AG04450 (cell line): ENCODE data around the gene FAIM2. TPM values are rescaled to one million over a fixed set of nuclear protein-coding genes. Genes with fewer than 3 reads are reported as not detected.
"Not testable (repeated sequence)": the region's sequence is repeated elsewhere in the genome, so short reads cannot be mapped to it uniquely, and the experiment has no call there.

Source experiments
- CTCF ChIA-PET: fragments of 300-600, 350-600 bp; formaldehyde crosslinking; extraction: SDS; loops from one replicate; lab custom pipeline; 2022; ENCODE audit warnings: antibody characterized with exemption, inconsistent platforms; lab: Charles Lee
- POLR2A ChIA-PET: fragments of 350-600 bp; formaldehyde crosslinking; extraction: SDS; loops from one replicate; lab custom pipeline; 2021; ENCODE audit warnings: antibody characterized with exemption, inconsistent platforms; lab: Yijun Ruan, JAX
- DNase-seq: peaks from one replicate; pipeline ENCODE4 v3.0.0-alpha.2; 2011; ENCODE audit warnings: low read depth, low spot score
- H3K27ac ChIP-seq: one replicate; pipeline ENCODE4 v1.5.1; 2012; ENCODE audit warnings: low read depth, low read length, control low read depth
- H3K27me3 ChIP-seq: one replicate; pipeline ENCODE4 v1.6.0; 2012; ENCODE audit warnings: low read length; ENCODE audit not compliant: control insufficient read depth, insufficient read depth
- H3K4me3 ChIP-seq: 2 replicates; pipeline ENCODE4 v1.5.1; 2011; ENCODE audit warnings: mild to moderate bottlenecking, low read depth, low read length, control low read depth
- H3K9me3 ChIP-seq: 2 replicates; pipeline ENCODE4 v1.5.1; 2012; ENCODE audit warnings: low read length; ENCODE audit not compliant: control insufficient read depth, insufficient read depth
- CTCF ChIP-seq: IDR thresholded peaks from 2 replicates; pipeline ENCODE4 v1.5.1; 2011; ENCODE audit warnings: low read depth, low read length, control low read depth, inconsistent platforms
- polyA plus RNA-seq: library from polyadenylated mRNA; depleted of rRNA; stranded (reverse); fragments of >200 nt; gene quantifications from 2 replicates; pipeline ENCODE4 v1.2.3, GENCODE V29; 2011

FAIM2 gene
- polyA plus RNA-seq, 1 experiment, result 5.9 TPM

GRCh38 chr12:49882851-49883464, 20.7 kb downstream of the FAIM2 start:
- CTCF ChIA-PET, result interaction anchor here (0.6 kb wide), 1 partner anchor 128 kb away, joined by 3 read pairs; no protein-coding TSS in a partner anchor
- H3K27me3 ChIP-seq, result peaks cover 34% of the 10 kb centered on the region
- H3K9me3 ChIP-seq, result no peaks in the 10 kb centered on the region
- TF ChIP-seq CTCF, result no peak; the same call in 1 of the 2 replicates
- no peak overlapping the region for H3K27ac ChIP-seq
- POLR2A ChIA-PET, result no interaction called here
- no peak for DNase-seq
- no peak overlapping the region for H3K4me3 ChIP-seq

- peaks cover 30% of the 10 kb centered on the region for H3K27me3 ChIP-seq
- CTCF ChIA-PET, result interaction anchor here (0.6 kb wide), 1 partner anchor 129 kb away, joined by 3 read pairs; no protein-coding TSS in a partner anchor
- no peak for TF ChIP-seq CTCF
- no peaks in the 10 kb centered on the region for H3K9me3 ChIP-seq
- POLR2A ChIA-PET, result no interaction called here
- no peak overlapping the region for H3K27ac ChIP-seq
- no peak overlapping the region for H3K4me3 ChIP-seq
- DNase-seq, result no peak
Observed at GRCh38 chr12:49882248-49882850, 21.4 kb downstream of the FAIM2 start.

GRCh38 chr12:49881415-49882247, 22.1 kb downstream of the FAIM2 start:
- no peak overlapping the region for H3K4me3 ChIP-seq
- no peak overlapping the region for H3K27ac ChIP-seq
- ChIA-PET POLR2A (interaction anchor here (0.9 kb wide), 1 partner anchor 12 kb away, joined by 3 read pairs; no protein-coding TSS in a partner anchor), CTCF (interaction anchor here (0.6 kb wide), 1 partner anchor 129 kb away, joined by 3 read pairs; no protein-coding TSS in a partner anchor)
- no peak for DNase-seq
- H3K9me3 ChIP-seq, result no peaks in the 10 kb centered on the region
- H3K27me3 ChIP-seq, result peaks cover 25% of the 10 kb centered on the region
- no peak for TF ChIP-seq CTCF

- no peak for DNase-seq
- H3K9me3 ChIP-seq, result no peaks in the 10 kb centered on the region
- H3K27ac ChIP-seq, result no peak overlapping the region
- H3K27me3 ChIP-seq, result peaks cover 22% of the 10 kb centered on the region
- POLR2A ChIA-PET, result interaction anchor here (0.9 kb wide), 1 partner anchor 12 kb away, joined by 3 read pairs; no protein-coding TSS in a partner anchor
- TF ChIP-seq CTCF, result no peak
- no peak overlapping the region for H3K4me3 ChIP-seq
- CTCF ChIA-PET, result no interaction called here
Observed at GRCh38 chr12:49880756-49881414, 22.8 kb downstream of the FAIM2 start.

GRCh38 chr12:49879065-49879464, 24.6 kb downstream of the FAIM2 start:
- DNase-seq, H3K27ac ChIP-seq, H3K9me3 ChIP-seq, POLR2A ChIA-PET, CTCF ChIA-PET, H3K27me3 ChIP-seq, H3K4me3 ChIP-seq: not testable (repeated sequence)
